ENCODE measurements around the gene GABBR2.
"Not testable (repeated sequence)": the region's sequence is repeated elsewhere in the genome, so short reads cannot be mapped to it uniquely, and the experiment has no call there.

Gene GABBR2

GRCh38 chr9:98584853-98585438 lies 123.8 kb downstream of the GABBR2 start:
- H3K9ac ChIP-seq (ENCODE audit: low read length); H3K27ac ChIP-seq (ENCODE audit: low read depth, low read length); H3K27me3 ChIP-seq (ENCODE audit: control insufficient read depth in 1 of 2, insufficient read depth in 2 of 2, low read length in 2 of 2); H3K9me3 ChIP-seq (ENCODE audit: low read length); H3K36me3 ChIP-seq (ENCODE audit: insufficient read depth, low read length); H3K4me3 ChIP-seq (ENCODE audit: low read depth in 1 of 2, low read length in 2 of 2); H3K4me1 ChIP-seq (ENCODE audit: insufficient read depth, low read length): not testable (repeated sequence)

GRCh38 chr9:98584059-98584458 lies 124.7 kb downstream of the GABBR2 start:
- no peaks in the 10 kb centered on the region for H3K4me1 ChIP-seq (ENCODE audit: insufficient read depth, low read length)
- H3K4me3 ChIP-seq (ENCODE audit: low read depth in 1 of 2, low read length in 2 of 2), result no peak overlapping the region
- no peaks in the 10 kb centered on the region for H3K27me3 ChIP-seq (ENCODE audit: control insufficient read depth in 1 of 2, insufficient read depth in 2 of 2, low read length in 2 of 2)
- no peaks in the 10 kb centered on the region for H3K9me3 ChIP-seq (ENCODE audit: low read length)
- no peak overlapping the region for H3K27ac ChIP-seq (ENCODE audit: low read depth, low read length)
- no peaks in the 10 kb centered on the region for H3K36me3 ChIP-seq (ENCODE audit: insufficient read depth, low read length)
- H3K9ac ChIP-seq (ENCODE audit: low read length), result no peak overlapping the region

- no peaks in the 10 kb centered on the region for H3K36me3 ChIP-seq (ENCODE audit: insufficient read depth, low read length)
- no peaks in the 10 kb centered on the region for H3K9me3 ChIP-seq (ENCODE audit: low read length)
- H3K4me3 ChIP-seq (ENCODE audit: low read depth in 1 of 2, low read length in 2 of 2), result no peak overlapping the region
- no peak overlapping the region for H3K9ac ChIP-seq (ENCODE audit: low read length)
- no peaks in the 10 kb centered on the region for H3K27me3 ChIP-seq (ENCODE audit: control insufficient read depth in 1 of 2, insufficient read depth in 2 of 2, low read length in 2 of 2)
- H3K27ac ChIP-seq (ENCODE audit: low read depth, low read length), result no peak overlapping the region
- H3K4me1 ChIP-seq (ENCODE audit: insufficient read depth, low read length), result no peaks in the 10 kb centered on the region
Measured at GRCh38 chr9:98583417-98583816, 125.3 kb downstream of the GABBR2 start.

- no peak overlapping the region for H3K9ac ChIP-seq (ENCODE audit: low read length)
- no peaks in the 10 kb centered on the region for H3K36me3 ChIP-seq (ENCODE audit: insufficient read depth, low read length)
- H3K27me3 ChIP-seq (ENCODE audit: control insufficient read depth in 1 of 2, insufficient read depth in 2 of 2, low read length in 2 of 2), result no peaks in the 10 kb centered on the region
- H3K9me3 ChIP-seq (ENCODE audit: low read length), result no peaks in the 10 kb centered on the region
- no peaks in the 10 kb centered on the region for H3K4me1 ChIP-seq (ENCODE audit: insufficient read depth, low read length)
- no peak overlapping the region for H3K4me3 ChIP-seq (ENCODE audit: low read depth in 1 of 2, low read length in 2 of 2)
- H3K27ac ChIP-seq (ENCODE audit: low read depth, low read length), result no peak overlapping the region
Measured at GRCh38 chr9:98580956-98581355, 127.8 kb downstream of the GABBR2 start.

- no peak overlapping the region for H3K4me3 ChIP-seq (ENCODE audit: low read depth in 1 of 2, low read length in 2 of 2)
- H3K36me3 ChIP-seq (ENCODE audit: insufficient read depth, low read length), result no peaks in the 10 kb centered on the region
- no peaks in the 10 kb centered on the region for H3K9me3 ChIP-seq (ENCODE audit: low read length)
- H3K9ac ChIP-seq (ENCODE audit: low read length), result no peak overlapping the region
- no peak overlapping the region for H3K27ac ChIP-seq (ENCODE audit: low read depth, low read length)
- no peaks in the 10 kb centered on the region for H3K4me1 ChIP-seq (ENCODE audit: insufficient read depth, low read length)
- no peaks in the 10 kb centered on the region for H3K27me3 ChIP-seq (ENCODE audit: control insufficient read depth in 1 of 2, insufficient read depth in 2 of 2, low read length in 2 of 2)
Measured at GRCh38 chr9:98579700-98580099, 129.0 kb downstream of the GABBR2 start.

- Histone ChIP-seq H3K9me3 (ENCODE audit: low read length) (no peaks in the 10 kb centered on the region), H3K4me1 (ENCODE audit: insufficient read depth, low read length) (no peaks in the 10 kb centered on the region), H3K9ac (ENCODE audit: low read length) (no peak overlapping the region), H3K4me3 (ENCODE audit: low read depth in 1 of 2, low read length in 2 of 2) (no peak overlapping the region), H3K27ac (ENCODE audit: low read depth, low read length) (no peak overlapping the region), H3K27me3 (ENCODE audit: control insufficient read depth in 1 of 2, insufficient read depth in 2 of 2, low read length in 2 of 2) (no peaks in the 10 kb centered on the region), H3K36me3 (ENCODE audit: insufficient read depth, low read length) (no peaks in the 10 kb centered on the region)
Measured at GRCh38 chr9:98577446-98577845, 131.3 kb downstream of the GABBR2 start.

- Histone ChIP-seq H3K4me1 (ENCODE audit: insufficient read depth, low read length) (no peaks in the 10 kb centered on the region), H3K27ac (ENCODE audit: low read depth, low read length) (no peak overlapping the region), H3K27me3 (ENCODE audit: control insufficient read depth in 1 of 2, insufficient read depth in 2 of 2, low read length in 2 of 2) (no peaks in the 10 kb centered on the region), H3K4me3 (ENCODE audit: low read depth in 1 of 2, low read length in 2 of 2) (no peak overlapping the region), H3K9me3 (ENCODE audit: low read length) (no peaks in the 10 kb centered on the region), H3K9ac (ENCODE audit: low read length) (no peak overlapping the region), H3K36me3 (ENCODE audit: insufficient read depth, low read length) (no peaks in the 10 kb centered on the region)
Measured at GRCh38 chr9:98576859-98577258, 131.9 kb downstream of the GABBR2 start.

- Histone ChIP-seq H3K9me3 (ENCODE audit: low read length) (no peaks in the 10 kb centered on the region), H3K27ac (ENCODE audit: low read depth, low read length) (no peak overlapping the region), H3K4me1 (ENCODE audit: insufficient read depth, low read length) (no peaks in the 10 kb centered on the region), H3K27me3 (ENCODE audit: control insufficient read depth in 1 of 2, insufficient read depth in 2 of 2, low read length in 2 of 2) (no peaks in the 10 kb centered on the region), H3K4me3 (ENCODE audit: low read depth in 1 of 2, low read length in 2 of 2) (no peak overlapping the region), H3K36me3 (ENCODE audit: insufficient read depth, low read length) (no peaks in the 10 kb centered on the region), H3K9ac (ENCODE audit: low read length) (no peak overlapping the region)
Measured at GRCh38 chr9:98576354-98576753, 132.4 kb downstream of the GABBR2 start.

GRCh38 chr9:98575379-98576346 lies 133.1 kb downstream of the GABBR2 start:
- H3K27ac ChIP-seq (ENCODE audit: low read depth, low read length), result no peak overlapping the region
- H3K36me3 ChIP-seq (ENCODE audit: insufficient read depth, low read length), result no peaks in the 10 kb centered on the region
- H3K4me3 ChIP-seq (ENCODE audit: low read depth in 1 of 2, low read length in 2 of 2), result no peak overlapping the region
- no peak overlapping the region for H3K9ac ChIP-seq (ENCODE audit: low read length)
- H3K27me3 ChIP-seq (ENCODE audit: control insufficient read depth in 1 of 2, insufficient read depth in 2 of 2, low read length in 2 of 2), result no peaks in the 10 kb centered on the region
- H3K4me1 ChIP-seq (ENCODE audit: insufficient read depth, low read length), result no peaks in the 10 kb centered on the region
- no peaks in the 10 kb centered on the region for H3K9me3 ChIP-seq (ENCODE audit: low read length)

GRCh38 chr9:98573749-98574278 lies 134.9 kb downstream of the GABBR2 start:
- Histone ChIP-seq H3K4me1 (ENCODE audit: insufficient read depth, low read length) (no peaks in the 10 kb centered on the region), H3K9ac (ENCODE audit: low read length) (no peak overlapping the region), H3K36me3 (ENCODE audit: insufficient read depth, low read length) (no peaks in the 10 kb centered on the region), H3K27me3 (ENCODE audit: control insufficient read depth in 1 of 2, insufficient read depth in 2 of 2, low read length in 2 of 2) (no peaks in the 10 kb centered on the region), H3K27ac (ENCODE audit: low read depth, low read length) (no peak overlapping the region), H3K9me3 (ENCODE audit: low read length) (no peaks in the 10 kb centered on the region), H3K4me3 (ENCODE audit: low read depth in 1 of 2, low read length in 2 of 2) (no peak overlapping the region)

- Histone ChIP-seq H3K4me1 (ENCODE audit: insufficient read depth, low read length) (no peaks in the 10 kb centered on the region), H3K36me3 (ENCODE audit: insufficient read depth, low read length) (no peaks in the 10 kb centered on the region), H3K9me3 (ENCODE audit: low read length) (no peaks in the 10 kb centered on the region), H3K27ac (ENCODE audit: low read depth, low read length) (no peak overlapping the region), H3K9ac (ENCODE audit: low read length) (no peak overlapping the region), H3K4me3 (ENCODE audit: low read depth in 1 of 2, low read length in 2 of 2) (no peak overlapping the region), H3K27me3 (ENCODE audit: control insufficient read depth in 1 of 2, insufficient read depth in 2 of 2, low read length in 2 of 2) (no peaks in the 10 kb centered on the region)
Measured at GRCh38 chr9:98572796-98573195, 135.9 kb downstream of the GABBR2 start.
